SK-N-MC (cell line): ENCODE data around the gene ELOB.

ENCODE experiments used
- EZH2 ChIP-seq: fragments of 200-600 bp; sonication (generic); IDR thresholded peaks from one replicate; pipeline ENCODE4 v1.6.1; 2017; ENCODE audit warnings: antibody characterized with exemption
- FOXP2 ChIP-seq: optimal IDR thresholded peaks from 2 replicates; pipeline ENCODE3; 2011; ENCODE audit warnings: mild to moderate bottlenecking, moderate library complexity; ENCODE audit not compliant: insufficient read depth; ENCODE audit errors: extremely low read length, control extremely low read depth
- POLR2AphosphoS5 ChIP-seq: IDR thresholded peaks from 2 replicates; pipeline ENCODE4 v1.6.1; 2012; ENCODE audit warnings: mild to moderate bottlenecking, low read depth, low read length, borderline replicate concordance

GRCh38 chr16:2751577-2752034 is 25.5 kb downstream of the ELOB start:
- TF ChIP-seq EZH2 (no peak), POLR2AphosphoS5 (no peak), FOXP2 (no peak)
